Nephron (organoid): Measurements from ENCODE around the gene ASTN2.

Experiments used
- H3K27ac Mint-ChIP-seq, 3 experiments: 2 replicates each; pipeline ENCODE4 v1.8.0; 2020; ENCODE audit warnings: mixed read lengths in 3 of 3, mild to moderate bottlenecking in 2 of 3, moderate library complexity in 1 of 3
- H3K27me3 Mint-ChIP-seq: 2 replicates; pipeline ENCODE4 v1.8.0; 2021; ENCODE audit warnings: low read depth, mild to moderate bottlenecking, moderate library complexity, mixed read lengths
- H3K36me3 Mint-ChIP-seq: 2 replicates; pipeline ENCODE4 v1.8.0; 2020; ENCODE audit warnings: low read depth, mixed read lengths
- H3K4me1 Mint-ChIP-seq: 2 replicates; pipeline ENCODE4 v1.8.0; 2020; ENCODE audit warnings: mixed read lengths
- H3K4me3 Mint-ChIP-seq, 3 experiments: 2 replicates each; pipeline ENCODE4 v1.8.0; 2020; ENCODE audit warnings: mild to moderate bottlenecking in 3 of 3, mixed read lengths in 3 of 3, moderate library complexity in 2 of 3
- H3K9me3 Mint-ChIP-seq: 2 replicates; pipeline ENCODE4 v1.8.0; 2020; ENCODE audit warnings: mixed read lengths
- TF ChIP-seq, protein P1 (sequence below), 3 experiments: fragments of 200-600 bp; sonication (generic); IDR thresholded peaks; one replicate each; pipeline ENCODE4 v1.5.0; 2021; ENCODE audit warnings: antibody characterized with exemption in 3 of 3; ENCODE audit not compliant: unreplicated experiment in 3 of 3

The ASTN2 gene

DNA sequence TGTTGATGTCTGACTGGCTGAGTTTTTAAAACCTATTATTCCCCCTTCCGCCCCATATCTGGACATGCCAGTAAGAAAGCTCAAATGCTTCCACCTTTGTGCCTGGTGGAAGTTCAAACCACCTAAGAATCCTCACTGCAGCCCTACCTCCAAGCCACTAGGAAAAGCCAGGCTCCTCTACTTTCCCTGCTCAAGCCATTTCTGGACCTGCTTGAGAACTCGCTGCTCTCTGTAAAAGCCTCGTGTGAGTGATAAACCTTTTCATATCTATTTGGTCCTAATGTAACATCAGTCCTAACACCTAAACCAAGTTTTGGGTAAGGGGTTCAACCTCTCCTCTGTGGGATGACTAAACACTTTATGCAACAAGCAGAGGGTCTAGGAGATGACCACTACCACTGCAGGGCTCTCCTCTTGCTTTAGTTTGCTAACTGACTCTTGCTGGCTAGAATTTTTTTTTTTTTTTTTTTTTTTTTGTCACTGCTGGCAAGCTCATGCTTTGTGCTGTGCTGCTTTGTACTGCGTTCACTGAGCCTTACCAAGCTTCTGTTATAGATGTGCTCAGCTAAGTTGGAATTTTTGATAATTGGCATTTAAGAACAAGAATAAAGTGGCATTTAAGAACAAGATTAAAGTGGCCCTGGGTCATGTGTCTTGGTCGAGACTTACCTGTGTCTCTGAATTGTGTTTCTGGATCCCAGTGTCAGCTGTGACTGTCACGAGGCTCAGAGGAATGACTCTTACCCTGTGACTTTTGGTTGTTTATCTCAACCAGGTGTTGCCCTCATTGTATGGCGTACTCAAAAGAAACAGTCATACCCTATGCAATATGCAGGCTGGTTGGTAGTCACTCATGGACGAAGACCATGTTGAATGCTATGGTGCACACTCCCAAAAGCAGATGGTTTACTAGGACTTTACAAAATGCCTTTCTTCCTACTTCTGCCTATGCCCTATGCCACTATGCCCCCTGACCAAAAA, 708.3 kb downstream of the ASTN2 start:
- Mint-ChIP-seq H3K4me1 (no peaks in the 10 kb centered on the region), H3K36me3 (peaks cover 17% of the 10 kb centered on the region), H3K9me3 (no peaks in the 10 kb centered on the region), H3K27ac (no peak overlapping the region), H3K27me3 (no peaks in the 10 kb centered on the region), H3K4me3 (no peak overlapping the region)
- TF ChIP-seq, protein P1, sequence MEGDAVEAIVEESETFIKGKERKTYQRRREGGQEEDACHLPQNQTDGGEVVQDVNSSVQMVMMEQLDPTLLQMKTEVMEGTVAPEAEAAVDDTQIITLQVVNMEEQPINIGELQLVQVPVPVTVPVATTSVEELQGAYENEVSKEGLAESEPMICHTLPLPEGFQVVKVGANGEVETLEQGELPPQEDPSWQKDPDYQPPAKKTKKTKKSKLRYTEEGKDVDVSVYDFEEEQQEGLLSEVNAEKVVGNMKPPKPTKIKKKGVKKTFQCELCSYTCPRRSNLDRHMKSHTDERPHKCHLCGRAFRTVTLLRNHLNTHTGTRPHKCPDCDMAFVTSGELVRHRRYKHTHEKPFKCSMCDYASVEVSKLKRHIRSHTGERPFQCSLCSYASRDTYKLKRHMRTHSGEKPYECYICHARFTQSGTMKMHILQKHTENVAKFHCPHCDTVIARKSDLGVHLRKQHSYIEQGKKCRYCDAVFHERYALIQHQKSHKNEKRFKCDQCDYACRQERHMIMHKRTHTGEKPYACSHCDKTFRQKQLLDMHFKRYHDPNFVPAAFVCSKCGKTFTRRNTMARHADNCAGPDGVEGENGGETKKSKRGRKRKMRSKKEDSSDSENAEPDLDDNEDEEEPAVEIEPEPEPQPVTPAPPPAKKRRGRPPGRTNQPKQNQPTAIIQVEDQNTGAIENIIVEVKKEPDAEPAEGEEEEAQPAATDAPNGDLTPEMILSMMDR (IDR thresholded peaks at IDR 0.05; ENCODE audit: unreplicated experiment in 3 of 3), result no peak

DNA sequence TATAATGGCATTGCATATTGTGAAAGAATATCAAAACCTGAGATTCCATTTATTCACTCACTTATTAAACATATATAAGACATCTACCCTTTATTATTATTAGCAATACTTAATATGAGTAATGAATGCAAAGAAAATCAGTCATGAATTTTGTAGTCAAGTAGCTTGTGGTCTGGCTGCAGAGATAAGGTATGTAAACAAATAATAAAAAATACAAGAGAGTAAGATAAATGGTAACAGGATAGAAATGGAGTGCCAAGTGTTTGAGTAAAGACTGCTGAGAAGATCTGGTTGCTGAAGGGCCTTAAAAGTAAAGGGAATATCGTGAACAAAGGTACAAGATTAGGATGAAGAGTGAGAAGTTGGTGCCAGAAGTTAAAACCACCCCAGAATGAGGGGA, 709.3 kb downstream of the ASTN2 start:
- H3K4me3 Mint-ChIP-seq, result no peak overlapping the region
- no peaks in the 10 kb centered on the region for H3K27me3 Mint-ChIP-seq
- H3K36me3 Mint-ChIP-seq, result peaks cover 28% of the 10 kb centered on the region
- no peaks in the 10 kb centered on the region for H3K4me1 Mint-ChIP-seq
- TF ChIP-seq, protein P1 (IDR thresholded peaks at IDR 0.05; ENCODE audit: unreplicated experiment in 3 of 3), result no peak
- H3K9me3 Mint-ChIP-seq, result peaks cover 2% of the 10 kb centered on the region
- H3K27ac Mint-ChIP-seq, result no peak overlapping the region

DNA sequence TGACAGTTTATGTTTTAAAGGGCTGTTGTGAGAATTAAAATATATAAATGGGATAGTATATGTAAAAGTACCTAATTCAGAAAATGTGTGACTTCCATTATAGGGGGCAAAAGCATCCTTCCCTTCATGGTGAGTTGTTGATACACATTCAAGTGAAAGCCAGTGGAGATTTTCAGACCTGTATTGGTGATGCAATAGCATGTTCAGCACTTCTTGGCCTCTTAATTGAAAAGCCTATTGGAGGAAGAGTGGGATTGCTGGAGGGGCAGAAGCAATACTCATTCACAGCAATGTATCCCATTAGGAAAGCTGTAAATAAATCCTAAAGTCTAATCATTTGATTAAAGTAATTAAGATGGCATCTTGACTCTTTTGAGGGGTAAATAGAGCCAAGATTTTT, 710.4 kb downstream of the ASTN2 start:
- peaks cover 2% of the 10 kb centered on the region for H3K9me3 Mint-ChIP-seq
- H3K4me3 Mint-ChIP-seq, result no peak overlapping the region
- H3K27ac Mint-ChIP-seq, result no peak overlapping the region
- H3K4me1 Mint-ChIP-seq, result no peaks in the 10 kb centered on the region
- H3K36me3 Mint-ChIP-seq, result peaks cover 38% of the 10 kb centered on the region
- no peaks in the 10 kb centered on the region for H3K27me3 Mint-ChIP-seq
- TF ChIP-seq, protein P1 (IDR thresholded peaks at IDR 0.05; ENCODE audit: unreplicated experiment in 3 of 3), result no peak

DNA sequence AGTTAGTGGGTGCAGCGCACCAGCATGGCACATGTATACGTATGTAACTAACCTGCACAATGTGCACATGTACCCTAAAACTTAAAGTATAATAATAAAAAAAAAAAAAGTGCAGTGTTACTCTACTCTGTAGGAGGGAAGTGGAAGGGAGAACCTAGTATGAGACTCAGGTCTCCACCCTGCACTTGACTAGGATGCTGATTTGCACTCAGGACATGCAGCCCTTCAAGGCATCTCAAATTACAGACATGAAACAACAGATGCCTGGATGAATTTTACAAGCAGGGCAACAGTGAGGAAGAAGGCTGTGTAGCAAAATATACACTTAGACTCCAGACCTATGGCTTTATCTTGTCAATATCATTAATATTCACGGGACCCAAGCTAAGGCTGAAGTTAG, 711.2 kb downstream of the ASTN2 start:
- Mint-ChIP-seq H3K4me1 (no peaks in the 10 kb centered on the region), H3K9me3 (peaks cover 2% of the 10 kb centered on the region), H3K27ac (no peak overlapping the region), H3K4me3 (no peak overlapping the region), H3K27me3 (no peaks in the 10 kb centered on the region), H3K36me3 (peaks cover 47% of the 10 kb centered on the region)
- TF ChIP-seq, protein P1 (IDR thresholded peaks at IDR 0.05; ENCODE audit: unreplicated experiment in 3 of 3), result no peak

DNA sequence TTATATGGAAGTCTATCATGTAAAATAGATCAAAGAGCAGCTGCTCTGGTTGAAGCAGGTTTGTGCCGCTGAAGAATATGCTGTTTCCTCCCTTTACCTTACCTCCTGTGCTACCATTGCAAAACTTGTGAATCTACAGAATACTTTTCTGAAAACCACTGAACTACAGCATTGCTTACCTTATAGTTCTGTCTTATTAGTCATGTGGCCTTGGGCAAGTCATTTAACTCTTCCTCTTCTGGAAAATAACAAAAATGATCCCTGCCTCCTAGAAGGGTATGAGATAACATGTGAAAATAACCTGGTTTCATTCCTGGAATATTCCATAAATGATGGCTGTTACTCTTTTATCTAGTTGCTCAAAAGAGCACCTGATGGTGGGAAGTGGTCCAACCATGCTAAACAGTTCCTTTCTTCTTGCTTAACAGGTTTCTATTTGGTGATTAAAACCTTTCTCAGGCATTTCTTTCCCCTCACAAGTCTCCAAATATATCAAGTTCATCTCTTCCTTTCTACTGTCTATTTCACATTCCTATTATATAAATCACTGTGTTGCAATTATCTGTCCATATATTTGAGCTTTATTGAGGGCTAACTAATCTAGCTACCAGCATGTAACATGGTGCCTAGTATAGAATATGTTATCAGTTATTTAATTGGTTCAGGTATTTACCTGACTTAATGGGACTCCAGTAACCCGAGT, 712.8 kb downstream of the ASTN2 start:
- Mint-ChIP-seq H3K27me3 (no peaks in the 10 kb centered on the region), H3K27ac (no peak overlapping the region), H3K36me3 (peaks cover 62% of the 10 kb centered on the region), H3K4me3 (no peak overlapping the region), H3K9me3 (peaks cover 2% of the 10 kb centered on the region), H3K4me1 (no peaks in the 10 kb centered on the region)
- TF ChIP-seq, protein P1 (IDR thresholded peaks at IDR 0.05; ENCODE audit: unreplicated experiment in 3 of 3), result no peak
